Trophoblast cell (in vitro differentiated cells and primary cell): ENCODE data around the gene F7.

Experiments
- DNase-seq, 2 donors: peaks; one replicate each; pipeline ENCODE4 v3.0.0-alpha.2; 2016
- H2AFZ ChIP-seq: 2 replicates; pipeline ENCODE4 v1.6.1; 2013; ENCODE audit warnings: low read length, moderate library complexity, mild to moderate bottlenecking; ENCODE audit not compliant: insufficient read depth, poor library complexity
- H2AK5ac ChIP-seq: 2 replicates; pipeline ENCODE4 v1.6.1; 2013; ENCODE audit warnings: mild to moderate bottlenecking, low read length
- H2BK120ac ChIP-seq: 2 replicates; pipeline ENCODE4 v1.6.1; 2013; ENCODE audit warnings: low read length, mild to moderate bottlenecking, moderate library complexity; ENCODE audit not compliant: insufficient read depth, poor library complexity
- H2BK12ac ChIP-seq: 2 replicates; pipeline ENCODE4 v1.6.1; 2013; ENCODE audit warnings: mild to moderate bottlenecking, low read length, moderate library complexity
- H2BK5ac ChIP-seq: 2 replicates; pipeline ENCODE4 v1.6.1; 2013; ENCODE audit warnings: low read length, low read depth, moderate library complexity, mild to moderate bottlenecking; ENCODE audit not compliant: poor library complexity
- H3K14ac ChIP-seq: 2 replicates; pipeline ENCODE4 v1.6.1; 2013; ENCODE audit warnings: mild to moderate bottlenecking, low read length
- H3K18ac ChIP-seq: 2 replicates; pipeline ENCODE4 v1.6.1; 2013; ENCODE audit warnings: mild to moderate bottlenecking, low read length
- H3K23ac ChIP-seq: 2 replicates; pipeline ENCODE4 v1.6.1; 2013; ENCODE audit warnings: low read length
- H3K27ac ChIP-seq: 2 replicates; pipeline ENCODE4 v1.5.1; 2013; ENCODE audit warnings: low read depth, mild to moderate bottlenecking, inconsistent platforms, low read length, moderate library complexity
- H3K27me3 ChIP-seq: 2 replicates; pipeline ENCODE4 v1.6.1; 2013; ENCODE audit warnings: inconsistent platforms, mild to moderate bottlenecking, low read length, moderate library complexity; ENCODE audit not compliant: insufficient read depth
- H3K36me3 ChIP-seq, 2 experiments: 1 replicate in 1 of 2; 2 replicates in 1 of 2; pipeline ENCODE4 v1.6.1; 2013; ENCODE audit warnings: low read length in 2 of 2, mild to moderate bottlenecking in 2 of 2, moderate library complexity in 1 of 2; ENCODE audit not compliant: insufficient read depth in 2 of 2, control insufficient read depth in 1 of 2
- H3K4ac ChIP-seq: 2 replicates; pipeline ENCODE4 v1.6.1; 2013; ENCODE audit warnings: low read depth, mild to moderate bottlenecking, low read length, moderate library complexity
- H3K4me1 ChIP-seq, 2 experiments: 1 replicate in 1 of 2; 2 replicates in 1 of 2; pipeline ENCODE4 v1.6.1; 2013; ENCODE audit warnings: low read length in 2 of 2, mild to moderate bottlenecking in 2 of 2, moderate library complexity in 1 of 2; ENCODE audit not compliant: insufficient read depth in 2 of 2, control insufficient read depth in 1 of 2
- H3K4me2 ChIP-seq: 2 replicates; pipeline ENCODE4 v1.6.1; 2013; ENCODE audit warnings: inconsistent platforms, mild to moderate bottlenecking, low read length, moderate library complexity
- H3K4me3 ChIP-seq: 2 replicates; pipeline ENCODE4 v1.5.1; 2013; ENCODE audit warnings: mild to moderate bottlenecking, low read depth, low read length, inconsistent platforms
- H3K79me1 ChIP-seq: one replicate; pipeline ENCODE4 v1.6.1; 2013; ENCODE audit warnings: low read length
- H3K79me2 ChIP-seq: 2 replicates; pipeline ENCODE4 v1.6.1; 2013; ENCODE audit warnings: low read length, mild to moderate bottlenecking; ENCODE audit not compliant: control insufficient read depth, insufficient read depth, poor library complexity
- H3K9ac ChIP-seq: 2 replicates; pipeline ENCODE4 v1.6.1; 2013; ENCODE audit warnings: mild to moderate bottlenecking, low read length
- H3K9me3 ChIP-seq: 2 replicates; pipeline ENCODE4 v1.6.1; 2013; ENCODE audit warnings: low read depth, mild to moderate bottlenecking, control low read depth, inconsistent platforms, low read length; ENCODE audit not compliant: insufficient read depth
- H4K12ac ChIP-seq: 2 replicates; pipeline ENCODE4 v1.6.1; 2013; ENCODE audit warnings: low read depth, mild to moderate bottlenecking, low read length, moderate library complexity
- H4K8ac ChIP-seq: 2 replicates; pipeline ENCODE4 v1.6.1; 2013; ENCODE audit warnings: low read depth, mild to moderate bottlenecking, low read length, moderate library complexity
- H4K91ac ChIP-seq: one replicate; pipeline ENCODE4 v1.6.1; 2013; ENCODE audit warnings: low read depth, mild to moderate bottlenecking, low read length, moderate library complexity
- WGBS: extraction: QIAGEN DNeasy Blood & Tissue Kit; methylation state at CpG from one replicate; pipeline ENCODE4 v1.1.7; 2013; ENCODE audit warnings: missing lambda C conversion rate; ENCODE audit not compliant: insufficient read length, insufficient coverage; ENCODE audit errors: extremely low coverage; 5-methylcytosine and 5-hydroxymethylcytosine counted together

The F7 gene

DNA sequence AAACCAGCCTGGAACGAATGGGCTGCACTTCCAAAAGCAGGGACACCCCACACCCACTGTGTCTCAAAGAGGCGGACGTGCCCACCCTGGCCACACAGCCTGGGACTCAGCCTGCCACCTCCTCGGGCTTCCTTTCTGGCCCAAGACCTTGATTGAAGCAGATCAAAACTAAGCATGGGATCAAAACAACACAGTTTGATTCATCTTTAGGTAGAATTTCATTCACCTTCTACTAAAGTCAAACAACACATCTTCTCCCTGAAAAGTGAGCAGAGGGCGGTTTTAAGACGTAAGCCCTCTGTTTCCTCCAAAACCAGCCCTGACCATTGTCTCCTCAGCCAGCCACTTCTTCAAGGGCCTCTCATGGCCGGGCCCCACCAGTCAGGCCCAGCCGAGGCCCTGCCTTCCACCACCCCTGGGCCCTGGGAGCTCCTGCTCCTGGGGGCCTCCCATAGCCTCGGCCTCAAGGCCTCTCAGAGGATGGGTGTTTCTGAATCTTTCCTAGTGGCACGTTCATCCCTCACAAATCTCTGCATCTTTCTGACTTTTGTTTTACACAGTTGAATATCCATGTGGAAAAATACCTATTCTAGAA, 10.7 kb downstream of the F7 start:
- H3K18ac ChIP-seq = no peak overlapping the region
- no peak overlapping the region for H2BK5ac ChIP-seq
- no peak overlapping the region for H3K23ac ChIP-seq
- H3K4me1 ChIP-seq = peaks cover 4 to 6% of the 10 kb centered on the region in 2 experiments
- H3K14ac ChIP-seq = no peak overlapping the region
- H3K4me3 ChIP-seq = no peak overlapping the region
- H4K12ac ChIP-seq = no peak overlapping the region
- no peaks in the 10 kb centered on the region for H3K36me3 ChIP-seq
- H4K8ac ChIP-seq = no peak overlapping the region
- H3K9ac ChIP-seq = no peak overlapping the region
- no peak overlapping the region for H3K4me2 ChIP-seq
- WGBS = no CpG with 5 or more reads among the region's 10 CpGs
- H4K91ac ChIP-seq = no peak overlapping the region
- H3K79me1 ChIP-seq = no peaks in the 10 kb centered on the region
- H3K27me3 ChIP-seq = no peaks in the 10 kb centered on the region
- H3K79me2 ChIP-seq = no peaks in the 10 kb centered on the region
- H3K4ac ChIP-seq = no peak overlapping the region
- H2AFZ ChIP-seq = no peak overlapping the region
- H2BK120ac ChIP-seq = no peak overlapping the region
- H2AK5ac ChIP-seq = no peak overlapping the region
- H3K27ac ChIP-seq = no peak overlapping the region
- no peak overlapping the region for H2BK12ac ChIP-seq
- no peak for DNase-seq
- peaks cover 11% of the 10 kb centered on the region for H3K9me3 ChIP-seq

DNA sequence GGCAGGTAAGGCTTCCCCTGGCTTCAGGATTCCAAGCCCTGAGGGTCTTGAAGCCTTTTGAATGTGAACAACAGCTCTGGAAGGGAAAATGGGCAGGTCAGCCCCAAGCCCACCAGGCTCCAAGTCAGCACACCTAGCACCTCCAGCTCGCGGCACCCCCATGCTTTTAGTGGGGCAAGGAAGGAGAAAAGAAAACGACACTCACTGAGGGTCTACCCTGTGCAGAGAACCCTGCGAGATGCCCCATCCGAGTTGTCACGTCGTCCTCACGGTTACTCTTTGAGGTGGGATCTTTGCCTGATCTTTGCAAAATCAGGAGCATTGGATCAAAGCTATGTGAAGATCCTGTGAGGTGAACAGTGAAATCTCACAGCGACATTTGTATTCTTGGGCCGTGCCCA, 11.3 kb downstream of the F7 start:
- Histone ChIP-seq H3K27ac (no peak overlapping the region), H3K4me1 (peaks cover 4 to 6% of the 10 kb centered on the region in 2 experiments), H2BK120ac (no peak overlapping the region), H3K14ac (no peak overlapping the region), H4K8ac (no peak overlapping the region), H4K12ac (no peak overlapping the region), H3K18ac (no peak overlapping the region), H4K91ac (no peak overlapping the region), H2AK5ac (no peak overlapping the region), H3K23ac (no peak overlapping the region), H3K36me3 (no peaks in the 10 kb centered on the region), H2BK5ac (no peak overlapping the region), H3K4me3 (no peak overlapping the region), H3K4ac (no peak overlapping the region), H3K79me2 (no peaks in the 10 kb centered on the region), H2AFZ (no peak overlapping the region), H3K27me3 (no peaks in the 10 kb centered on the region), H3K9me3 (peaks cover 8% of the 10 kb centered on the region), H2BK12ac (no peak overlapping the region), H3K9ac (no peak overlapping the region), H3K79me1 (no peaks in the 10 kb centered on the region), H3K4me2 (no peak overlapping the region)
- DNase-seq = no peak
- WGBS = no CpG with 5 or more reads among the region's 10 CpGs

DNA sequence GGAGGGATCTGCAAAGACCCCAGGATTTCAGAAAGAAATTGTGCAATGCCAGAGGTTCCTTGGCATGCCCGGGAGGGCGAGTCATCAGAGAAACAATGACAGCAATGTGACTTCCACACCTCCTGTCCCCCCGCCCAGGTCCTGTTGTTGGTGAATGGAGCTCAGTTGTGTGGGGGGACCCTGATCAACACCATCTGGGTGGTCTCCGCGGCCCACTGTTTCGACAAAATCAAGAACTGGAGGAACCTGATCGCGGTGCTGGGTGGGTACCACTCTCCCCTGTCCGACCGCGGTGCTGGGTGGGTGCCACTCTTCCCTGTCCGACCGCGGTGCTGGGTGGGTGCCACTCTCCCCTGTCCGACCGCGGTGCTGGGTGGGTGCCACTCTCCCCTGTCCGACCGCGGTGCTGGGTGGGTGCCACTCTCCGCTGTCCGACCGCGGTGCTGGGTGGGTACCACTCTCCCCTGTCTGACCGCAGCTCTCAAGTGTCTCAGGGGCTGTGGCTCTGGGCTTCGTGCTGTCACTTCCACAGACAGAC, 11.8 kb downstream of the F7 start:
- H2BK5ac ChIP-seq = no peak overlapping the region
- H3K23ac ChIP-seq = no peak overlapping the region
- no peak overlapping the region for H4K8ac ChIP-seq
- no peak overlapping the region for H3K4me3 ChIP-seq
- no peak overlapping the region for H3K4ac ChIP-seq
- H3K4me2 ChIP-seq = no peak overlapping the region
- H3K27ac ChIP-seq = no peak overlapping the region
- H3K9me3 ChIP-seq = peaks cover 8% of the 10 kb centered on the region
- no peaks in the 10 kb centered on the region for H3K36me3 ChIP-seq
- H4K91ac ChIP-seq = no peak overlapping the region
- H3K14ac ChIP-seq = no peak overlapping the region
- no peak overlapping the region for H2AK5ac ChIP-seq
- H4K12ac ChIP-seq = no peak overlapping the region
- no CpG with 5 or more reads among the region's 26 CpGs for WGBS
- no peak overlapping the region for H2AFZ ChIP-seq
- H2BK12ac ChIP-seq = no peak overlapping the region
- H2BK120ac ChIP-seq = no peak overlapping the region
- H3K79me1 ChIP-seq = no peaks in the 10 kb centered on the region
- no peaks in the 10 kb centered on the region for H3K79me2 ChIP-seq
- no peak for DNase-seq
- H3K9ac ChIP-seq = no peak overlapping the region
- peaks cover 4 to 6% of the 10 kb centered on the region in 2 experiments for H3K4me1 ChIP-seq
- no peaks in the 10 kb centered on the region for H3K27me3 ChIP-seq
- no peak overlapping the region for H3K18ac ChIP-seq

DNA sequence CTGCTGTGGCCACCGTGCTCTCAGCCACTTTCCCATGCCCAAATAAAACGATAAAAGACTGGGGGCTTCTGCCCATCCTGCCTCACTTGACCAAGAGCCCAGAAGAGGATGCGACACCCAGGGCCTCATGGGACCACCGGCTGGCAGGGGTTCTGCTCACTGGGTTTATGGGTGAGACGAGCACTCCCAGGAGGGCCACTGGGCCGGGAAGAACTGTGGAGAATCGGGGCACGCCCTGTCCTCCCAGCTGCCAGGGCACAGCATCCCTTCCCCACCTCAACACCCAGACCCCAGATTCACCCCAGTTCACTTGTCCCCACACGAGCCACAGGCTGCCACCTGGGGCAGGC, 12.3 kb downstream of the F7 start:
- Histone ChIP-seq H3K27ac (no peak overlapping the region), H2AK5ac (no peak overlapping the region), H3K18ac (no peak overlapping the region), H2AFZ (no peak overlapping the region), H2BK120ac (no peak overlapping the region), H3K4me1 (peaks cover 4 to 6% of the 10 kb centered on the region in 2 experiments), H2BK5ac (no peak overlapping the region), H4K91ac (no peak overlapping the region), H3K79me2 (no peaks in the 10 kb centered on the region), H3K79me1 (no peaks in the 10 kb centered on the region), H4K8ac (no peak overlapping the region), H3K27me3 (no peaks in the 10 kb centered on the region), H3K9ac (no peak overlapping the region), H3K9me3 (peaks cover 9% of the 10 kb centered on the region), H3K4me2 (no peak overlapping the region), H3K4ac (no peak overlapping the region), H2BK12ac (no peak overlapping the region), H3K4me3 (no peak overlapping the region), H4K12ac (no peak overlapping the region), H3K36me3 (no peaks in the 10 kb centered on the region), H3K23ac (no peak overlapping the region), H3K14ac (no peak overlapping the region)
- DNase-seq = no peak
- WGBS = no CpG with 5 or more reads among the region's 9 CpGs
